Smooth muscle cell (in vitro differentiated cells): ENCODE data around the gene NEUROG2. TPM values are rescaled to one million over a fixed set of nuclear protein-coding genes. Genes with fewer than 3 reads are reported as not detected.
"Not testable (repeated sequence)": the region's sequence is repeated elsewhere in the genome, so short reads cannot be mapped to it uniquely, and the experiment has no call there.

Experiments
- DNase-seq: peaks from one replicate; lab custom pipeline; 2025; ENCODE audit not compliant: unreplicated experiment; lab: John Stamatoyannopoulos, UW
- H2AFZ ChIP-seq: fragments of 200-600 bp; sonication (generic); 2 replicates; pipeline ENCODE4 v1.6.0; 2016; ENCODE audit warnings: antibody characterized with exemption, low read depth, mild to moderate bottlenecking
- H3F3A ChIP-seq: fragments of 200-600 bp; sonication (generic); 2 replicates; pipeline ENCODE4 v1.6.0; 2017; ENCODE audit warnings: antibody characterized with exemption, low read depth
- H3K27ac ChIP-seq: fragments of 200-600 bp; sonication (generic); 2 replicates; pipeline ENCODE4 v1.5.1; 2016; ENCODE audit warnings: low read depth, mild to moderate bottlenecking
- H3K27me3 ChIP-seq: fragments of 200-600 bp; sonication (generic); 2 replicates; pipeline ENCODE4 v1.6.1; 2016; ENCODE audit warnings: low read depth, mild to moderate bottlenecking
- H3K36me3 ChIP-seq: fragments of 200-600 bp; sonication (generic); 2 replicates; pipeline ENCODE4 v1.5.1; 2016; ENCODE audit warnings: low read depth
- H3K4me1 ChIP-seq: fragments of 200-600 bp; sonication (generic); 2 replicates; pipeline ENCODE4 v1.5.1; 2016; ENCODE audit warnings: low read depth
- H3K4me2 ChIP-seq: fragments of 200-600 bp; sonication (generic); 2 replicates; pipeline ENCODE4 v1.6.0; 2016; ENCODE audit warnings: mild to moderate bottlenecking
- H3K4me3 ChIP-seq: fragments of 200-600 bp; sonication (generic); 2 replicates; pipeline ENCODE4 v1.5.1; 2016; ENCODE audit warnings: mild to moderate bottlenecking
- H3K79me2 ChIP-seq: fragments of 200-600 bp; sonication (generic); 2 replicates; pipeline ENCODE4 v1.6.0; 2016; ENCODE audit warnings: low read depth, mild to moderate bottlenecking
- H3K9ac ChIP-seq: fragments of 200-600 bp; sonication (generic); 2 replicates; pipeline ENCODE4 v1.6.0; 2016; ENCODE audit warnings: low read depth
- H3K9me3 ChIP-seq: fragments of 200-600 bp; sonication (generic); replicated peaks from 2 replicates; pipeline ENCODE4 v1.5.1; 2016; ENCODE audit warnings: low read depth
- H4K20me1 ChIP-seq: fragments of 200-600 bp; sonication (generic); 2 replicates; pipeline ENCODE4 v1.6.0; 2016; ENCODE audit warnings: low read depth
- WGBS: methylation state at CpG from one replicate; pipeline ENCODE4 v1.1.7; 2016; ENCODE audit warnings: low lambda C conversion rate; 5-methylcytosine and 5-hydroxymethylcytosine counted together
- polyA plus RNA-seq: library from polyadenylated mRNA; unstranded; fragments of >200 nt; fragmentation: Nextera tagmentation; extraction: Ambion mirVana; gene quantifications from 2 replicates; pipeline ENCODE4 v1.2.1, GENCODE V29; 2016
- total RNA-seq: library from RNA; depleted of rRNA; stranded (reverse); fragments of >200 nt; gene quantifications from 2 replicates; pipeline ENCODE4 v1.2.3, GENCODE V29; 2014
- TF ChIP-seq, protein P1 (sequence below): fragments of 200-600 bp; sonication (generic); IDR thresholded peaks from 2 replicates; pipeline ENCODE4 v1.5.1; 2017; ENCODE audit warnings: borderline replicate concordance, mild to moderate bottlenecking, antibody characterized with exemption; ENCODE audit not compliant: insufficient read depth, poor library complexity, severe bottlenecking

The NEUROG2 gene
- total and polyA plus RNA-seq, 2 experiments from 2014 or later = not detected

DNA sequence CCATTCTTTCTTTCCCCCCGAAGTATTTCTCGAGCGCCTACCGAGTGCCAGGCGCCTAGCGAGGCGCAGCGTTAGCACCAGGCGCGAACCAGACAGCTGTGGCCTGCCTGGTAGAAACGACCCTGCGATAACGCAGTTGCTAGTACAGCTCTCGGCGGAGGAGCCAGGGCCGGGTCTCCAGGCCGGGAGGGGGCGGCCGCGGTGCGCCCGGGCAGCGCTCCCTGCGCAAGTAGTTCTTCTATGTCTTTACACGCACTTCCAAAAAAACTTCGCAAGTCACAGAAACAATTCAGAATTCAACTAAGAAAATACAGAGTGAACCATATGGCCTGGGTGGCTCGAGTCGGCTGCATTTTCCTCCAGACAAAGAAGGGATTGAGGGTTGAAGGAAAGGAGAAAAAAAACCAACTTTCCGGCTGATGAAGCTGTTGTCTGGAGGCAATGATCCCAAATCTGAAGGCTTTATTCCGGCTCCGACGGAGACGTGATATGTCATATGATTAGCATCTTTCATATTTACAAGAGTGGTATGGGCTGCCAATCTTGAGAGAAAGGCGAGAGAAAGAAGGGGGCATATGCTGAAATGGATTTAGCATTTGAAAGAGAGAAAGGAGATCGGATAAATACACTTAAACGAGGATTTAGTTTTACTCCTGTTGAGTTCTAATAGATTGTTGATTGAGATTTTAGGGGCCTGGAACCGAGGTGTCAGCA is 7.2 kb upstream of the NEUROG2 start:
- H3K27ac ChIP-seq = no peak overlapping the region
- H3K79me2 ChIP-seq = no peaks in the 10 kb centered on the region
- TF ChIP-seq, protein P1, sequence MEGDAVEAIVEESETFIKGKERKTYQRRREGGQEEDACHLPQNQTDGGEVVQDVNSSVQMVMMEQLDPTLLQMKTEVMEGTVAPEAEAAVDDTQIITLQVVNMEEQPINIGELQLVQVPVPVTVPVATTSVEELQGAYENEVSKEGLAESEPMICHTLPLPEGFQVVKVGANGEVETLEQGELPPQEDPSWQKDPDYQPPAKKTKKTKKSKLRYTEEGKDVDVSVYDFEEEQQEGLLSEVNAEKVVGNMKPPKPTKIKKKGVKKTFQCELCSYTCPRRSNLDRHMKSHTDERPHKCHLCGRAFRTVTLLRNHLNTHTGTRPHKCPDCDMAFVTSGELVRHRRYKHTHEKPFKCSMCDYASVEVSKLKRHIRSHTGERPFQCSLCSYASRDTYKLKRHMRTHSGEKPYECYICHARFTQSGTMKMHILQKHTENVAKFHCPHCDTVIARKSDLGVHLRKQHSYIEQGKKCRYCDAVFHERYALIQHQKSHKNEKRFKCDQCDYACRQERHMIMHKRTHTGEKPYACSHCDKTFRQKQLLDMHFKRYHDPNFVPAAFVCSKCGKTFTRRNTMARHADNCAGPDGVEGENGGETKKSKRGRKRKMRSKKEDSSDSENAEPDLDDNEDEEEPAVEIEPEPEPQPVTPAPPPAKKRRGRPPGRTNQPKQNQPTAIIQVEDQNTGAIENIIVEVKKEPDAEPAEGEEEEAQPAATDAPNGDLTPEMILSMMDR = no peak
- H3K4me2 ChIP-seq = peak overlapping the region; percentile 84
- H2AFZ ChIP-seq = peak overlapping the region; percentile 61
- WGBS = 3% methylated on average over 36 of the region's 37 CpGs
- H3K4me3 ChIP-seq = peak overlapping the region; percentile 47
- H3F3A ChIP-seq = peaks cover 4% of the 10 kb centered on the region
- H3K4me1 ChIP-seq = peaks cover 37% of the 10 kb centered on the region
- no peaks in the 10 kb centered on the region for H3K9me3 ChIP-seq
- no peaks in the 10 kb centered on the region for H3K36me3 ChIP-seq
- no peak for DNase-seq
- H3K27me3 ChIP-seq = peaks cover 100% of the 10 kb centered on the region
- H4K20me1 ChIP-seq = no peaks in the 10 kb centered on the region
- no peak overlapping the region for H3K9ac ChIP-seq

- not testable (repeated sequence) for H4K20me1 ChIP-seq, H3K9ac ChIP-seq, H3K27ac ChIP-seq, H3K9me3 ChIP-seq, H3K4me2 ChIP-seq, DNase-seq, H3F3A ChIP-seq, H3K36me3 ChIP-seq, H3K4me3 ChIP-seq, H3K79me2 ChIP-seq, H2AFZ ChIP-seq
- H3K4me1 ChIP-seq = peaks cover 37% of the 10 kb centered on the region
- WGBS = 19% methylated on average over 17 of the region's 17 CpGs
- H3K27me3 ChIP-seq = peaks cover 100% of the 10 kb centered on the region
Measured at GRCh38 chr4:112522431-112522830, 6.5 kb upstream of the NEUROG2 start.

DNA sequence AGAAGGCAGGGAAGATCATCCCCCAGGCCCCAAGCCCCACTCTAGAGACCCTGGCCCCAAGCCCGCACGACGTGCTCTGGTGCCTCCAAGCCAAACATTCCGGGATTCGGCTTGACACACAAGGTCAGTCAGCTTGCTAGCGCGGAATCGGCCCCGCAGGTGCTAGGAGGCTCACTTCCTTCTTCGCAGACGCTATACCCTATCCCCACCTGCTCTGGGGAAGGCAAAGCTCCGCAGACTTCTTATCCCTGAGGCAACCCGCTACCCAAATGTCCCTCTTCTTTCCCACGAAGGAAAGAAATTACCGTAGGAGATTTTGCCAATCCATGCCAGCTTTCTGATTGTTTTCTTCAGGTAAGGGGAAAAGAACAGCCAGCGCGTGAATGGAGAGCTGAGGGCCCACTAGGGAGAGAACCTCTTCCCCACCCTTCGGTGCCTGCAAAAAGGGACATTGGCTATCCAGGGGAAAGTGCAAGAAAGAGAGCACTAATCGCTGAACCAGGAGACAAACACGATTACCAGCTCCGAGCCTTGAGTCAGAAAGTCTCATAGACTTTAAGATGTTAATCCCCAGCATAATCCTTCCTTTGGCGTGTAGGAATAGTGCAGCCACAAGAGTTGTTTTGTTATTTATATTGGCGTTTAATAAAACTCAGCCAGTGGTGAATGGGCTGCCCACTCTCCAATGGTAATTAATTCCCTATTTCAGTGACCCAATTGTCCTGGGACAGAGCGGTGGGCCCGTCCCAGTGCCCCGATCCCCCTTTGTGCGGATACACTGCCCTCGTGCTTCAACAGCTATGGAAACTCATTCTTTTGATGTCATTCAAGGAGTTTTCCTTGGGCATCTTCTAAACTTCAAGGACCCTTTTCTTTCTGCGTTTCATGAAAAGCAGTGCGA is 5.4 kb upstream of the NEUROG2 start:
- no peak overlapping the region for H3K4me3 ChIP-seq
- DNase-seq = no peak
- H3K36me3 ChIP-seq = no peaks in the 10 kb centered on the region
- no peaks in the 10 kb centered on the region for H3K9me3 ChIP-seq
- H3K27ac ChIP-seq = no peak overlapping the region
- peak overlapping the region; percentile 37 for H3K4me2 ChIP-seq
- TF ChIP-seq, protein P1 = no peak
- H3K4me1 ChIP-seq = peaks cover 46% of the 10 kb centered on the region
- H4K20me1 ChIP-seq = no peaks in the 10 kb centered on the region
- peaks cover 100% of the 10 kb centered on the region for H3K27me3 ChIP-seq
- peaks cover 4% of the 10 kb centered on the region for H3F3A ChIP-seq
- WGBS = 5% methylated on average over 30 of the region's 30 CpGs
- H3K9ac ChIP-seq = no peak overlapping the region
- H2AFZ ChIP-seq = no peak overlapping the region
- H3K79me2 ChIP-seq = no peaks in the 10 kb centered on the region

- WGBS = 3% methylated on average over 25 of the region's 25 CpGs
- Histone ChIP-seq H3K9me3 (no peaks in the 10 kb centered on the region), H3K4me3 (no peak overlapping the region), H3K27me3 (peaks cover 100% of the 10 kb centered on the region), H2AFZ (no peak overlapping the region), H3K4me2 (peak overlapping the region; percentile 37), H3K27ac (no peak overlapping the region), H3F3A (peaks cover 4% of the 10 kb centered on the region), H3K4me1 (peaks cover 51% of the 10 kb centered on the region), H4K20me1 (no peaks in the 10 kb centered on the region), H3K9ac (no peak overlapping the region), H3K79me2 (no peaks in the 10 kb centered on the region), H3K36me3 (no peaks in the 10 kb centered on the region)
- TF ChIP-seq, protein P1 = no peak
- DNase-seq = no peak
Measured at GRCh38 chr4:112520598-112521122, 4.7 kb upstream of the NEUROG2 start.
